IMR-90 (cell line): ENCODE results near the gene OR51G1. TPM values are rescaled to one million over a fixed set of nuclear protein-coding genes. Genes with fewer than 3 reads are reported as not detected.

Experiments
- ATAC-seq: fragments of 200-7000 bp; cut with Tn5 transposase; 2 replicates; pipeline ENCODE4 v1.9.1; 2020; ENCODE audit warnings: low read depth, mild to moderate bottlenecking, moderate library complexity
- BruUV-seq: library from RNA; stranded (reverse); fragments of 400-500 nt; replicated peaks from 2 replicates; lab custom pipeline; 2021; lab: Mats Ljungman, UMichigan
- CTCF ChIA-PET: fragments of 300-600 bp; formaldehyde crosslinking; extraction: SDS; loops from one replicate; lab custom pipeline; 2021; ENCODE audit warnings: antibody characterized with exemption; lab: Yijun Ruan, JAX
- POLR2A ChIA-PET: fragments of 300-600 bp; sonication (Branson Sonifier 250); formaldehyde crosslinking; loops from one replicate; lab custom pipeline; 2022; ENCODE audit warnings: antibody characterized with exemption; ENCODE audit not compliant: unreplicated experiment; lab: Charles Lee
- DNase-seq: peaks from one replicate; pipeline ENCODE4 v3.0.0; 2013
- H2AFZ ChIP-seq: replicated peaks from 2 replicates; pipeline ENCODE3; 2013; ENCODE audit warnings: low read length, mild to moderate bottlenecking; ENCODE audit not compliant: poor library complexity
- H2AK5ac ChIP-seq: 2 replicates; pipeline ENCODE4 v1.6.1; 2013; ENCODE audit warnings: low read depth, low read length, inconsistent platforms
- H2AK9ac ChIP-seq: replicated peaks from 2 replicates; pipeline ENCODE3; 2013; ENCODE audit warnings: mild to moderate bottlenecking, low read depth, low read length, moderate library complexity; ENCODE audit not compliant: poor library complexity
- H2BK120ac ChIP-seq: 2 replicates; pipeline ENCODE4 v1.6.1; 2013; ENCODE audit warnings: low read depth, low read length, inconsistent platforms
- H2BK15ac ChIP-seq: 3 replicates; pipeline ENCODE4 v1.6.1; 2013; ENCODE audit warnings: low read depth, low read length, inconsistent platforms
- H2BK20ac ChIP-seq: 2 replicates; pipeline ENCODE4 v1.6.1; 2013; ENCODE audit warnings: low read depth, mild to moderate bottlenecking, inconsistent platforms, low read length, moderate library complexity
- H2BK5ac ChIP-seq: 2 replicates; pipeline ENCODE4 v1.6.1; 2013; ENCODE audit warnings: mild to moderate bottlenecking, low read depth, low read length, inconsistent platforms; ENCODE audit not compliant: poor library complexity, severe bottlenecking
- H3K14ac ChIP-seq: replicated peaks from 2 replicates; pipeline ENCODE4 v1.6.1; 2013; ENCODE audit warnings: low read depth, low read length, inconsistent platforms
- H3K18ac ChIP-seq: 2 replicates; pipeline ENCODE4 v1.6.1; 2013; ENCODE audit warnings: low read depth, low read length, control low read depth
- H3K23ac ChIP-seq: 2 replicates; pipeline ENCODE4 v1.6.1; 2013; ENCODE audit warnings: low read depth, low read length, inconsistent platforms
- H3K27ac ChIP-seq: 2 replicates; pipeline ENCODE4 v1.5.1; 2013; ENCODE audit warnings: mild to moderate bottlenecking, control low read depth, low read length; ENCODE audit not compliant: insufficient read depth
- H3K27me3 ChIP-seq: 2 replicates; pipeline ENCODE4 v1.6.1; 2013; ENCODE audit warnings: low read length; ENCODE audit not compliant: control insufficient read depth, insufficient read depth
- H3K36me3 ChIP-seq: 2 replicates; pipeline ENCODE4 v1.6.1; 2013; ENCODE audit warnings: low read length, mixed read lengths; ENCODE audit not compliant: control insufficient read depth, insufficient read depth
- H3K4ac ChIP-seq: 2 replicates; pipeline ENCODE4 v1.6.1; 2013; ENCODE audit warnings: low read depth, low read length, inconsistent platforms
- H3K4me1 ChIP-seq: 2 replicates; pipeline ENCODE4 v1.6.1; 2013; ENCODE audit warnings: low read length, mixed read lengths; ENCODE audit not compliant: control insufficient read depth, insufficient read depth
- H3K4me2 ChIP-seq: 2 replicates; pipeline ENCODE4 v1.6.1; 2013; ENCODE audit warnings: low read depth, mild to moderate bottlenecking, control low read depth, low read length, moderate library complexity
- H3K4me3 ChIP-seq: 2 replicates; pipeline ENCODE4 v1.5.1; 2013; ENCODE audit warnings: low read depth, mild to moderate bottlenecking, control low read depth, low read length, moderate library complexity; ENCODE audit not compliant: insufficient read depth
- H3K56ac ChIP-seq: 2 replicates; pipeline ENCODE4 v1.6.1; 2013; ENCODE audit warnings: low read length, inconsistent platforms; ENCODE audit not compliant: insufficient read depth; ENCODE audit errors: extremely low read depth
- H3K79me1 ChIP-seq, 2 experiments: 2 replicates each; pipeline ENCODE4 v1.6.1; 2013; ENCODE audit warnings: low read length in 2 of 2, inconsistent platforms in 1 of 2, low read depth in 1 of 2
- H3K9ac ChIP-seq: 2 replicates; pipeline ENCODE4 v1.6.1; 2013; ENCODE audit warnings: low read depth, low read length, control low read depth
- H3K9me1 ChIP-seq: 2 replicates; pipeline ENCODE4 v1.6.1; 2013; ENCODE audit warnings: low read length, inconsistent platforms; ENCODE audit not compliant: insufficient read depth
- H3K9me3 ChIP-seq: 2 replicates; pipeline ENCODE4 v1.6.1; 2013; ENCODE audit warnings: low read length; ENCODE audit not compliant: control insufficient read depth, insufficient read depth
- H4K20me1 ChIP-seq: 2 replicates; pipeline ENCODE4 v1.6.1; 2013; ENCODE audit warnings: low read length, inconsistent platforms; ENCODE audit not compliant: insufficient read depth
- H4K5ac ChIP-seq: 2 replicates; pipeline ENCODE4 v1.6.1; 2013; ENCODE audit warnings: mild to moderate bottlenecking, low read depth, low read length, control low read depth
- H4K8ac ChIP-seq, 2 experiments: 2 replicates each; pipeline ENCODE4 v1.6.1; 2013; ENCODE audit warnings: low read depth in 2 of 2, low read length in 2 of 2, control low read depth in 1 of 2, inconsistent platforms in 1 of 2
- H4K91ac ChIP-seq: 2 replicates; pipeline ENCODE4 v1.6.1; 2013; ENCODE audit warnings: low read depth, low read length, inconsistent platforms; ENCODE audit not compliant: insufficient read depth
- BHLHE40 ChIP-seq: fragments of 150-350 bp; IDR thresholded peaks from 2 replicates; pipeline ENCODE4 v1.6.1; 2016; ENCODE audit warnings: mild to moderate bottlenecking, low read depth, low read length
- CHD1 ChIP-seq: IDR thresholded peaks from 2 replicates; pipeline ENCODE4 v1.6.1; 2012; ENCODE audit warnings: low read depth, low read length, improper control_type of control experiment
- CTCF ChIP-seq: conservative IDR thresholded peaks from 2 replicates; pipeline ENCODE4 v1.5.1; 2012; ENCODE audit warnings: mild to moderate bottlenecking, low read depth, low read length, improper control_type of control experiment
- ELK1 ChIP-seq: fragments of 150-350 bp; IDR thresholded peaks from 2 replicates; pipeline ENCODE4 v1.6.1; 2016; ENCODE audit warnings: low read depth, mild to moderate bottlenecking, low read length, moderate library complexity, borderline replicate concordance
- FOS ChIP-seq: fragments of 150-350 bp; IDR thresholded peaks from 2 replicates; pipeline ENCODE4 v1.6.1; 2016; ENCODE audit warnings: low read depth, low read length
- MAFK ChIP-seq: IDR thresholded peaks from 2 replicates; pipeline ENCODE4 v1.6.1; 2012; ENCODE audit warnings: low read depth, low read length, improper control_type of control experiment
- MAZ ChIP-seq: IDR thresholded peaks from 2 replicates; pipeline ENCODE4 v1.6.1; 2012; ENCODE audit warnings: low read depth, mild to moderate bottlenecking, low read length, improper control_type of control experiment, moderate library complexity, borderline replicate concordance
- NFE2L2 ChIP-seq: fragments of 150-350 bp; IDR thresholded peaks from 2 replicates; pipeline ENCODE4 v1.6.1; 2016; ENCODE audit warnings: low read depth, mild to moderate bottlenecking, low read length
- POLR2A ChIP-seq: IDR thresholded peaks from 2 replicates; pipeline ENCODE4 v1.6.1; 2012; ENCODE audit warnings: mild to moderate bottlenecking, low read depth, low read length
- RAD21 ChIP-seq: IDR thresholded peaks from 2 replicates; pipeline ENCODE4 v1.6.1; 2012; ENCODE audit warnings: low read length, improper control_type of control experiment
- RCOR1 ChIP-seq: IDR thresholded peaks from 2 replicates; pipeline ENCODE4 v1.6.1; 2012; ENCODE audit warnings: mild to moderate bottlenecking, low read length, improper control_type of control experiment; ENCODE audit not compliant: insufficient replicate concordance
- RFX5 ChIP-seq: IDR thresholded peaks from 2 replicates; pipeline ENCODE4 v1.8.0; 2012; ENCODE audit warnings: low read depth, mild to moderate bottlenecking, low read length, moderate library complexity
- SMC3 ChIP-seq: fragments of 150-350 bp; IDR thresholded peaks from 2 replicates; pipeline ENCODE4 v1.6.1; 2016; ENCODE audit warnings: low read depth, mild to moderate bottlenecking, antibody characterized with exemption, low read length, moderate library complexity
- USF2 ChIP-seq: fragments of 150-350 bp; IDR thresholded peaks from 2 replicates; pipeline ENCODE4 v1.6.1; 2017; ENCODE audit warnings: mild to moderate bottlenecking, antibody characterized with exemption, low read length, low read depth
- WGBS, 2 experiments: methylation state at CpG; one replicate each; pipeline versions ENCODE4 v1.1.5 to v1.1.7; 2013; ENCODE audit warnings: missing lambda C conversion rate in 2 of 2; ENCODE audit not compliant: insufficient read length in 1 of 2; ENCODE audit errors: extremely low coverage in 2 of 2; 5-methylcytosine and 5-hydroxymethylcytosine counted together
- dilution Hi-C: fragments of 300-500 bp; cut with HindIII; formaldehyde crosslinking; loops from one replicate; pipeline ENCODE4 v1.14.3; 2018; ENCODE audit warnings: low sequenced_read_pairs; ENCODE audit not compliant: unreplicated experiment
- in situ Hi-C: fragments of 300-500 bp; cut with MboI; formaldehyde crosslinking; loops from 3 replicates; pipeline ENCODE4 v1.14.3; 2019; ENCODE audit warnings: low sequenced_read_pairs, inconsistent platforms, mixed read lengths
- intact Hi-C: fragments of 100-400 bp; cut with micrococcal nuclease; formaldehyde crosslinking; loops from 2 replicates; pipeline ENCODE4 v1.10.0; 2022
- polyA plus RNA-seq, 3 experiments: library from polyadenylated mRNA; depleted of rRNA; stranded (reverse); fragments of >200 nt; gene quantifications; 2 replicates each; pipeline ENCODE4 v1.2.3, GENCODE V29; 2012; ENCODE audit warnings: low replicate concordance in 1 of 3
- total RNA-seq: library from RNA; depleted of rRNA; stranded (reverse); fragments of >200 nt; gene quantifications from 2 replicates; pipeline ENCODE4 v1.2.3, GENCODE V29; 2012

OR51G1 gene
- total and polyA plus RNA-seq, 2 of the 4 experiments (the other 2 are of a cell fraction): not detected

- H3K9me3 ChIP-seq: no peaks in the 10 kb centered on the region
- ATAC-seq (no peak), DNase-seq (no peak)
- H3K79me1 ChIP-seq: no peaks in the 10 kb centered on the region
- H3K9ac ChIP-seq: no peak overlapping the region
- no peak overlapping the region for H3K4ac ChIP-seq
- no peak overlapping the region for H3K14ac ChIP-seq
- no peaks in the 10 kb centered on the region for H3K4me1 ChIP-seq
- no peak overlapping the region for H3K4me2 ChIP-seq
- ChIA-PET POLR2A (no interaction called here), CTCF (no interaction called here)
- intact Hi-C loops: no loop called here
- H3K4me3 ChIP-seq: no peak overlapping the region
- H3K18ac ChIP-seq: no peak overlapping the region
- no peak for TF ChIP-seq MAFK
- no peak for TF ChIP-seq CTCF
- no peak for TF ChIP-seq NFE2L2
- no peak for TF ChIP-seq USF2
- TF ChIP-seq POLR2A: no peak
- no peak for TF ChIP-seq SMC3
- TF ChIP-seq BHLHE40: no peak
- TF ChIP-seq CHD1: no peak
- no peak for TF ChIP-seq RFX5
- TF ChIP-seq MAZ: no peak
- TF ChIP-seq FOS: no peak
- TF ChIP-seq RAD21: no peak
- no peak for TF ChIP-seq RCOR1
- no peak for TF ChIP-seq ELK1
- no peak overlapping the region for H4K8ac ChIP-seq
- H3K56ac ChIP-seq: no peak overlapping the region
- H3K27ac ChIP-seq: no peak overlapping the region
- no CpG with 5 or more reads among the region's 1 CpG for WGBS, 2 experiments
- H3K9me1 ChIP-seq: no peaks in the 10 kb centered on the region
- no peak overlapping the region for H4K5ac ChIP-seq
- dilution Hi-C loops: no loop called here
- H4K20me1 ChIP-seq: no peaks in the 10 kb centered on the region
- no peak overlapping the region for H2AK5ac ChIP-seq
- H2BK120ac ChIP-seq: no peak overlapping the region
- H2BK5ac ChIP-seq: no peak overlapping the region
- H2BK15ac ChIP-seq: no peak overlapping the region
- no peak overlapping the region for H2BK20ac ChIP-seq
- no peak overlapping the region for H2AK9ac ChIP-seq
- no peak overlapping the region for H3K23ac ChIP-seq
- in situ Hi-C loops: no loop called here
- no peaks in the 10 kb centered on the region; the same call in 1 of the 2 replicates for H3K27me3 ChIP-seq
- H4K91ac ChIP-seq: no peak overlapping the region
- no peaks in the 10 kb centered on the region for H3K36me3 ChIP-seq
- no peak overlapping the region for H2AFZ ChIP-seq
- BruUV-seq: no TSS peak
Measured at GRCh38 chr11:4962816-4963215, 38.7 kb upstream of the OR51G1 start.
